Measurements from ENCODE around the gene NDST1.

DNA sequence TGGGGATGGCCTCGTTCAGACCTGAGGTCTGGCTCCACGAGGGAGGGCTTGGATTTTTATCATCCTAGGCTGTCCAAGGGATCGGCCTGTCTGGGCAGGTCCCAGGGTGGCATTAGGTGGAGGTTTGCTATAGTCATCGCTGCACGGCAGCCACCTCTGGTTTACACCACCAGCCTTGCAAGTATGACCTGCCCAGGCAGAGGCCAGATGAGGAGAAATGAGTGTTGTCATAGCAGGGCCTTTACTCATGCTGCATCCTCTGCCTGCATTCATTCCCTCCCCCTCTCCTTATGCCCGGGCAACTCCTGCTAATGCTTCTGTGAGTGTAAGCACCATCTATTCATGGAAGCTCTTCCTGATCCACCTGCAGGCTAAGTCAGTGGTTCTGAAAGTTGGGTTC is 15.3 kb upstream of the NDST1 start:
- no peak for TF ChIP-seq ZNF384 (IDR thresholded peaks at IDR 0.05)
- TF ChIP-seq ELF4 (IDR thresholded peaks at IDR 0.05) = no peak
- TF ChIP-seq PKNOX1 (IDR thresholded peaks at IDR 0.05) = no peak
- no peak for TF ChIP-seq TARDBP (IDR thresholded peaks at IDR 0.05)
- TF ChIP-seq FOXM1 (IDR thresholded peaks at IDR 0.05; ENCODE audit: borderline replicate concordance) = no peak
- no peak for TF ChIP-seq FOXK2 (IDR thresholded peaks at IDR 0.05)
- TF ChIP-seq ARNT (IDR thresholded peaks at IDR 0.05) = no peak
- no peak for TF ChIP-seq SP1 (IDR thresholded peaks at IDR 0.05)
- no peak for TF ChIP-seq SUZ12 (IDR thresholded peaks at IDR 0.05)

Data from HEK293T (cell line).